Dermis microvascular lymphatic vessel endothelial cell (primary cell): ENCODE measurements around the gene DIRAS3. TPM values are rescaled to one million over a fixed set of nuclear protein-coding genes. Genes with fewer than 3 reads are reported as not detected.
"Not testable (repeated sequence)": the region's sequence is repeated elsewhere in the genome, so short reads cannot be mapped to it uniquely, and the experiment has no call there.

ENCODE experiments used
- DNase-seq, 2 donors: peaks; one replicate each; pipeline versions ENCODE4 v3.0.0 to v3.0.0-alpha.2; 2010; ENCODE audit warnings: low read depth in 2 of 2
- total RNA-seq: library from RNA; depleted of rRNA; stranded (reverse); fragments of >200 nt; gene quantifications from 2 replicates; pipeline ENCODE4 v1.2.1, GENCODE V29; 2014

Gene DIRAS3
- 0.13 and 1.3 TPM in 2 replicates for total RNA-seq

DNA sequence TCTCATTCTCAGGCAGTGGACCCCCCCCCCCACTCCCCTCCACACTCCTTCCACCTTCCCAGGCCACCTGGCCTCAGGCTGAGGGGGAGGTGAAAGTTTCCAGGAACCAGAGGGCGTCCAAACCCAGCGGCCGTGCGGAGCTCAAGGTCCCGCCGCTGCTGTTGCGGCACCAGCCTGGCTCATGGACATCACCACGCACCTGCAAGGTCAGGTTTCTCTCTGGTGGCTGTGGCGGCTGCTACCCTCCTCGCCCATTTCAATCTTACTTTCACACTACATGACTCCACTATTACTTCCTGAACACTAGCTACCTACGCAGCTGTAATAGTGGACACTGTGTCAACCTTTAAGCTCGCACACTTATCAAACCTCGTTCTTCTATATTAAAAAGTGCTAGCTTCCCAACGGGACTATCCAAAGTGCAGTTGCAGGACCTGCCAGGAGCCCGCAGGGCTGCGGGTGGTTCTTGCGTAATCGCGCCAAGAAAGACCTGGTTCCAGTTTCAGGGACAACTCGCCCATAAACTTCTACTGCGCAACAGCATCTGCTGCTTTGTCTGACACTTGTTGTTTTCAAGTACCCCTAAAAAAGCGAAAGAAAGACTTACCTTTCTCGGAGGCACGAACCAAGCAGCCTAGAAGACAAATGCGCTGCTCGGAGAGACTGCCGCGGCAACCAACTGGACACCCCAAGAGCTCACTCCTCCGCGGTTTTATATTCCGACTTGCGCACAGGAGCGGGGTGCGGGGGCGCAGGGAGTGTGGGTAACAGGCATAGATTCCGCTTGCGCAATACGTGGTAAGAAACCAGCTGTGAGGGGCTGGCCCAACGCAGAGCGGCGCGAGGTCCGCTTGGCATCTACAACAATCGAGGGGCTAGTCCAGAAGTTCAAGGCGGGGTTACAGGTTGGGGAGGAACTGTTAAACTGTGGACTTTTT is at the start of gene DIRAS3:
DIRAS3 (minus strand) TSS at position 687 of the 938 bp plus-strand sequence. CDS start 3,330 bp downstream, outside the sequence.
- peak in 1 of 2 donors; percentile 36 for DNase-seq

- no peak for DNase-seq
Observed at GRCh38 chr1:68093737-68094136, 43.3 kb upstream of the DIRAS3 start.

- DNase-seq, result peak in 1 of 2 donors; percentile 64
Observed at GRCh38 chr1:68087184-68087583, 36.8 kb upstream of the DIRAS3 start.

DNA sequence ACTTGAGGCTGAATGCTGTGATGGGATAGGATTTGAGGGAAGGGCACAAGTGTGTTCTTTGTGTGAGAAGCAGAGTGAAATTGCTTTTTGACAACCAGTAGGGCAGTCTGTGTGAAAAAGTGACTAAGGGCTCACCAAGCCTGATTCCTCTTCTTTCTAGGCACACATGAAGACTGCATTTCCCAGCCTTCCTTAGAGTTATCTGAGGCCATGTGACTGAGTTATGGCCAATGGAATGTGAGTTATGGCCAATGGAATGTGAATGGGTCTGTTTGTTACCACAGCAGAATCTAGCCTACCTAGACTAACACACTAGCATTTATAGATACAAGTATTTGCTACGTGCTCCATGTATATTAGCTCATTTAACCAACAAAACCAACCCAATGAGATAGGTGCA is 35.3 kb upstream of the DIRAS3 start:
- no peak for DNase-seq

- no peak for DNase-seq
Observed at GRCh38 chr1:68083686-68084085, 33.3 kb upstream of the DIRAS3 start.

- DNase-seq, result no peak
Observed at GRCh38 chr1:68081775-68082283, 31.4 kb upstream of the DIRAS3 start.

DNA sequence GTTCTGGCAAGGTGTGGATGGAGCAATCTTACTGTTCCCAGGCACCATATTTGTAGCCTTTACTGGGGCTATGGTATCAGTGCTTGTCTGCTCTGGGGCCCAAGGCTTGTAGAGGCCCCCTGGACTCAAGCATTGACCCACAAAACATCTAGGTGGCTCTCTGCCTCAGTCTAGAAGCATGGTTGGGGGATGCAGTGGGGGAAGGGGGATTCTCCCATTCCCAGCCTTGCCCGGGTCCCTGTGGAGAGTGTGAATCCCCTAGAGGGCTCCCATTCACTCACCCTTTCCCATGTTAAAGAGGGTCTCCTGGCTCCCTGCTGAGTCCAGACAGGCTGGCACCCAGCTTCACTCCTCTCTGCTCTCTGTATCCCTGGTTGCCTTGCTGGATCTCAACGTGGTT is 28.2 kb upstream of the DIRAS3 start:
- no peak for DNase-seq

GRCh38 chr1:68074472-68074871 is 24.0 kb upstream of the DIRAS3 start:
- DNase-seq, result no peak

DNA sequence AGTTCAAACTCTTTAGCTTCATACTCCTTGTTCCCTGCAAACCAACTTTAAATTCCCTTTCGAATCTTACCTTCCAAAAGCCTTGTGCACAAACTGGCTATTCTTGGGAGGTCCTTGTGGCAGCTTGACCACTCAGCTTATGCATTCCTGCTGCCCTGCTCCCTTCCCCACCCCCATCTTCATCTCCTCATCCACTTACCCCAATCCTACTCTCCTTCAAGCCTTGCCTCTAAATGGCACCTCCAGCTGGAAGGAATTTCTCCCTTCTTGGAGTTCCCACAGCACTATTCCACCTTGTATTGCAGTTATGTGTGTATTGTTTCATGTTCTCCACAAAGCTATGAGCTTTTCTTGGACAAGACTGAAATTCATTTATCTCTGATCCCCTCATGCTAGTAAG is 15.3 kb upstream of the DIRAS3 start:
- no peak for DNase-seq

- DNase-seq, result not testable (repeated sequence)
Observed at GRCh38 chr1:68058053-68058452, 7.6 kb upstream of the DIRAS3 start.

GRCh38 chr1:68057564-68057963 is 7.1 kb upstream of the DIRAS3 start:
- no peak for DNase-seq

DNA sequence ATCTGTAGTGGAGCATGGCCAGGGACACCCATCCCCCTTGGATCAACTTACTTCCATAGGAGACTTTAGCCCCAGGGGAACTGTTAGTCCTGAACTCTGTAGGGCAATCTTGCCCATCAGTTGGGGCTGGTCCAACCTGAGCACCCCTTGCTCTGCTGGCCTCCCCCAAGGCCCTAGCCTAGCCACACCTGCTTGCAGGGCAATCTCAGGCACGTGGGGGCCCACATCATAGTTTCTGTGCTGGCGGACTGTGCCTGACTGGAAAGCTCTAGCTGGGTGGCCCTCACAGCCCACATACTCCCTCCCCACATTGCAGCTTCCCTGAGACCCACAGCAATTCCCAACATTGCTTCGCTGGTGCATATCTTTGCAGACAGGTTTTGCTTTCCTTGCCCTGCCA is 6.6 kb upstream of the DIRAS3 start:
- DNase-seq, result no peak

- DNase-seq, result peak; percentile 29 to 73
Observed at GRCh38 chr1:68051475-68051874, 1.0 kb upstream of the DIRAS3 start.

DNA sequence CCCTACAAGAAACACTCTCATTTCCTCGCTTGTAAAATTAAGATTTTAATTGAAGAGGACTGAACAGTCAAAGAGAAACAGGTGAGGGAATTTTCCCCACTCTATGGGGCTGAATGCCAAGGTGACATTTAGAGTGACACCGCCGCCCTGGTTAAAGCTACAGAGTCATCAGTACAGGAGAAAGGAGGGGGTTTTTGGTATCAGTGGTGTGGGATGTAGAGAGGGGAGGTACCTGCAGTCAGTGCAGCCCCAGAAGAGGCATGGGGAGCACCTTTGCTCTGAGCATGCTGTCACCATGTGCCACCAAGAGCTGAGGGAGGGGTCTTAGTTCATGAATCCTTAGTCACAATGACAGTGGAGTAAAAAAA is 2.8 kb downstream of the DIRAS3 start:
- no peak for DNase-seq

DNA sequence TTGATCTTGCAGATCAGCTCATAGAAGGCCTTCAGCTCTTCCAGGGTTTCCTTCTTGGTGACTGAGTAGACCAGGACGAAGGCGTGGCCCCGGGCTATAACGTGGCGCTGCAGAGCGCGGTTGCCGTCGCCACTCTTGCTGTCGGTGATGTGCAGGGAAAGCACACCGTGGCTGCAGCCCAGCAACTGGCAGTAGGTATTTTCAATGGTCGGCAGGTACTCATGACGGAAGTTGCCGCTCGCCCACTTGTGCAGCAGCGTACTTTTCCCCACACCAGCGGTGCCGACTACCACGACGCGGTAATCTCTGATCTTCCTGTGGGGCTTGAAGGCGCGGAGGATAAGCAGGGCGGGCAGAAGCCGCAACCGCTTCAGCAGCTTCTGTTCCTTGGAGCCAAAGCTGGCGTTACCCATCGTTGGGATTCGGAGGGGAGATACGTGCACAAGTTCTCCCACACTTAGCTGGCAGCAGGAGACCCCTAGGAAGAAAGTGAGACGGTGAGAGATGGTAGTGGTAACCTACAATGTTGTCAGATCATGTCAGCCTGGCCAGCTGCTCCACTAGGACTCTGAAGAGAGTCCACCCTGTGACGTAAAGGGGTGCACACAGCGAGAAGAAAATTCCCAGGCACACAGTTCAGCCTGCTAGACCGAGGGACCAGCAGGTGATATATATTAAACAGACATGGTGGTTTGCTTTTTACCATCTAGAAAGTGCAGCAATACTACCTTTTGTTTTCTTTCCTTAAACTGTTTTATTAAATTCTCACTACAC is 3.4 kb downstream of the DIRAS3 start:
- DNase-seq, result no peak

- DNase-seq, result no peak
Observed at GRCh38 chr1:68046423-68046822, 4.0 kb downstream of the DIRAS3 start.

GRCh38 chr1:68045511-68046180 is 4.8 kb downstream of the DIRAS3 start:
- DNase-seq, result no peak

DNA sequence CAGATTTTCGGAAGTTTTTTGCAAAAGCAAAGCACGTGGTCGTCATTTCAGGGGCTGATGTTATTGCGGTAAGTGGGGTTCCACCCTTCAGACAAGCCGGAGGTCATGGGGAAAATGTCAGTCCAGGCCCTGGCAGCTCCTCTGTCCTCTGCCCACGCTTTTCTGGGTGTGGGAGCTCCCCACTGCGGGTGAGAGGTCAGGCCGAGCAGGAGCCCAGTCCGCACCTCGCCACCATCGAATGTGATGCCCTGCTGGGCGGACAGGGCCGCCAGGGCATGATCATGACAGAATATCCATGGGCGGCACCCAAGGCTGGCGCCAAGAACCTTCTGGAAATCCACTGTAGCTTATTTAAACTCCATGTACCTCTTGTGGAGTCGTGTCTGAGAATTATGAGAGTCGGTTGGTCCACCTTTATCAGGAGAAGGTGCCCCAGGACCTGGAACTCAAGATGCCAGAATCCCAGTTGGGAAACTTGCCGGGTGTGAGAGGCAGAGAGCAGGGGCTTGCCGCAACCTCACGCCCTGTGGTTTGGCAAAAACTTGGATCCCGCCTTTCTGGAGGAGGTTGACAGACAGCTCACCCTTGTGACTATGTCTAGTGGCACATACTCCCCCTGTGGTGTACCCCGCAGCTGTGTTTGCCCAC is 6.9 kb downstream of the DIRAS3 start:
- DNase-seq, result no peak

DNA sequence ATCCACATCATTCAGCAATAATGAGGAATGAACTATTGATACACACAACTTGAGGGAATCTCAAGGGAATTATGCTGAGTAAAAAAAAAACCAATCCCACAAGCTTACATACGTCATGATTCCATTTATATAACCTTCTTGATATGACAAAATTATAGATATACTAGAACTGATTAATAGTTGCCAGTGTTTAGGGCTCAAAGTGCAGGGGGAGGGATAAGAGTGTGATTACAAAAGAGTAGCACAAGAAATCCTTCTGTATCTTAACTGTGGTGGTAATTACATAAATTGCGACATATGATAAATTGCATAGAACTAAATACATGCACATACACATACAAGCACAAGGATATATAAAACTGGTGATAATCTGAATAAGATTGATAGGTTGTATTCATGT is 13.5 kb downstream of the DIRAS3 start:
- no peak for DNase-seq

- DNase-seq, result no peak
Observed at GRCh38 chr1:68029444-68029843, 21.0 kb downstream of the DIRAS3 start.

DNA sequence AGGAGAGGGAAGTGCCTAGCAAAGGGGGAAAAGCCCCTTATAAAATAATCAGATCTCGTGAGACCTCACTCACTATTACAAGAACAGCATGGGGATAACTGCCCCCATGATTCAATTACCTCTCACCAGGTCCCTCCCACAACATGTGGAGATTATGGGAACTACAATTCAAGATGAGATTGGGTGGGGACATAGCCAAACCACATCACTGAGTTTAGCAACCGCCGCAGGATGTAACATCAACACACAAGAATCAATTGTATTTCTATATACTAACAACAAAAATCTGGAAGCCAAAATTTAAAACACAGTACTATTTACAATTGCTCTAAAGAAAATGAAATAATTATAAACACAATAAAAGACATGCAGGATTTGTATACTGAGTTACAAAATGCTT is 21.9 kb downstream of the DIRAS3 start:
- no peak for DNase-seq
